PC-9 (cell line): ENCODE measurements around the gene FAM13B. TPM values are rescaled to one million over a fixed set of nuclear protein-coding genes. Genes with fewer than 3 reads are reported as not detected.
"Not testable (repeated sequence)": the region's sequence is repeated elsewhere in the genome, so short reads cannot be mapped to it uniquely, and the experiment has no call there.

Experiments
- BruUV-seq: library from RNA; stranded (reverse); fragments of 400-500 nt; replicated peaks from 2 replicates; lab custom pipeline; 2021; lab: Mats Ljungman, UMichigan
- CTCF ChIA-PET: fragments of 300-600 bp; sonication (Branson Sonifier 250); formaldehyde crosslinking; loops from one replicate; lab custom pipeline; 2022; ENCODE audit warnings: antibody characterized with exemption; lab: Charles Lee
- POLR2A ChIA-PET: fragments of 300-600 bp; sonication (Branson Sonifier 250); formaldehyde crosslinking; loops from one replicate; lab custom pipeline; 2022; ENCODE audit warnings: antibody characterized with exemption; ENCODE audit not compliant: unreplicated experiment; lab: Charles Lee
- DNase-seq, 2 experiments: peaks; one replicate each; pipeline versions ENCODE4 v3.0.0 to v3.0.0-alpha.2; 2015 to 2022; ENCODE audit warnings: mixed read lengths in 1 of 2
- H2AFZ ChIP-seq: fragments of 200-600 bp; sonication (generic); 2 replicates; pipeline ENCODE4 v1.8.1; 2017; ENCODE audit warnings: antibody characterized with exemption
- H3F3A ChIP-seq: fragments of 200-600 bp; sonication (generic); 2 replicates; pipeline ENCODE4 v1.8.1; 2017; ENCODE audit warnings: antibody characterized with exemption, mild to moderate bottlenecking, low read depth; ENCODE audit not compliant: insufficient read depth
- H3K27ac ChIP-seq: fragments of 200-600 bp; sonication (generic); 2 replicates; pipeline ENCODE4 v1.6.1; 2016; ENCODE audit warnings: mixed run types
- H3K27me3 ChIP-seq: fragments of 200-600 bp; sonication (generic); 2 replicates; pipeline ENCODE4 v1.6.1; 2016; ENCODE audit warnings: low read depth, mixed run types; ENCODE audit not compliant: insufficient read depth
- H3K36me3 ChIP-seq: fragments of 200-600 bp; sonication (generic); 2 replicates; pipeline ENCODE4 v1.6.1; 2016; ENCODE audit warnings: low read depth, mixed run types
- H3K4me1 ChIP-seq: fragments of 200-600 bp; sonication (generic); replicated peaks from 2 replicates; pipeline ENCODE4 v1.6.1; 2016; ENCODE audit warnings: mixed run types; ENCODE audit not compliant: insufficient read depth
- H3K4me2 ChIP-seq: fragments of 200-600 bp; sonication (generic); 2 replicates; pipeline ENCODE4 v1.6.1; 2017; ENCODE audit warnings: mixed run types
- H3K4me3 ChIP-seq: fragments of 200-600 bp; sonication (generic); 2 replicates; pipeline ENCODE4 v1.6.1; 2016; ENCODE audit warnings: mixed run types
- H3K79me2 ChIP-seq: fragments of 200-600 bp; sonication (generic); 2 replicates; pipeline ENCODE4 v1.6.1; 2017; ENCODE audit warnings: low read depth, mixed run types
- H3K9me2 ChIP-seq: fragments of 200-600 bp; sonication (generic); 2 replicates; pipeline ENCODE4 v1.8.1; 2017; ENCODE audit warnings: mild to moderate bottlenecking; ENCODE audit not compliant: insufficient read depth
- H3K9me3 ChIP-seq: fragments of 200-600 bp; sonication (generic); 2 replicates; pipeline ENCODE4 v1.8.1; 2016; ENCODE audit warnings: low read depth; ENCODE audit not compliant: insufficient read depth
- H4K20me1 ChIP-seq: fragments of 200-600 bp; sonication (generic); 2 replicates; pipeline ENCODE4 v1.8.1; 2017; ENCODE audit not compliant: insufficient read depth
- CTCF ChIP-seq: fragments of 200-600 bp; sonication (generic); conservative IDR thresholded peaks from 2 replicates; pipeline ENCODE4 v1.6.1; 2017; ENCODE audit warnings: mixed run types, antibody characterized with exemption, mild to moderate bottlenecking, moderate library complexity
- EZH2 ChIP-seq: fragments of 200-600 bp; sonication (generic); IDR thresholded peaks from 2 replicates; pipeline ENCODE4 v1.8.0; 2017; ENCODE audit warnings: antibody characterized with exemption, low read depth
- intact Hi-C: fragments of 100-400 bp; cut with micrococcal nuclease; formaldehyde crosslinking; loops from one replicate; pipeline ENCODE4 v1.10.0; 2022; ENCODE audit not compliant: unreplicated experiment
- total RNA-seq: library from RNA; stranded (reverse); gene quantifications from 2 replicates; pipeline ENCODE4 v1.2.3, GENCODE V29; 2021

Gene FAM13B
- total RNA-seq, 1 experiment from 2014 or later = 25.1 TPM

- POLR2A ChIA-PET = no interaction called here
- BruUV-seq = no TSS peak
- DNase-seq = no peak
- no peak overlapping the region for H3K27ac ChIP-seq
- no peaks in the 10 kb centered on the region for H3K4me1 ChIP-seq
- no peaks in the 10 kb centered on the region for H3F3A ChIP-seq
- no peaks in the 10 kb centered on the region for H3K36me3 ChIP-seq
- intact Hi-C loops = no loop called here
- H2AFZ ChIP-seq = no peak overlapping the region
- no peaks in the 10 kb centered on the region for H3K9me2 ChIP-seq
- no peak for TF ChIP-seq CTCF
- no peak for TF ChIP-seq EZH2
- H3K4me2 ChIP-seq = no peak overlapping the region
- no peak overlapping the region for H3K4me3 ChIP-seq
- no peaks in the 10 kb centered on the region for H4K20me1 ChIP-seq
- H3K9me3 ChIP-seq = no peaks in the 10 kb centered on the region
- CTCF ChIA-PET = no interaction called here
- no peaks in the 10 kb centered on the region for H3K27me3 ChIP-seq
- no peaks in the 10 kb centered on the region for H3K79me2 ChIP-seq
Observed at GRCh38 chr5:138051441-138052296, 18.8 kb upstream of the FAM13B start.

GRCh38 chr5:138045283-138045682, 12.4 kb upstream of the FAM13B start:
- intact Hi-C loops, H3F3A ChIP-seq, CTCF ChIA-PET, H2AFZ ChIP-seq, BruUV-seq, H3K4me1 ChIP-seq, H3K79me2 ChIP-seq, H3K27me3 ChIP-seq, POLR2A ChIA-PET, H3K4me2 ChIP-seq, DNase-seq, H3K4me3 ChIP-seq, H3K36me3 ChIP-seq, H3K9me3 ChIP-seq, H3K27ac ChIP-seq, H4K20me1 ChIP-seq, H3K9me2 ChIP-seq: not testable (repeated sequence)

- TF ChIP-seq CTCF (no peak), EZH2 (no peak)
- Histone ChIP-seq H3K4me1 (peaks cover 7% of the 10 kb centered on the region), H4K20me1 (no peaks in the 10 kb centered on the region), H3K9me2 (no peaks in the 10 kb centered on the region), H2AFZ (no peak overlapping the region), H3K4me3 (no peak overlapping the region), H3K27ac (no peak overlapping the region), H3K36me3 (no peaks in the 10 kb centered on the region), H3K27me3 (no peaks in the 10 kb centered on the region), H3K79me2 (no peaks in the 10 kb centered on the region), H3K4me2 (no peak overlapping the region), H3F3A (0 out of 2 replicates have a peak, but pooled peaks cover 1% of the 10 kb centered on the region), H3K9me3 (no peaks in the 10 kb centered on the region)
- no peak for DNase-seq
- intact Hi-C loops = no loop called here
- no TSS peak for BruUV-seq
- POLR2A ChIA-PET = no interaction called here
- CTCF ChIA-PET = no interaction called here
Observed at GRCh38 chr5:138038826-138039225, 5.9 kb upstream of the FAM13B start.
